ENCODE data around the gene OXCT2. TPM values are rescaled to one million over a fixed set of nuclear protein-coding genes. Genes with fewer than 3 reads are reported as not detected.

Gene OXCT2
- total RNA-seq, 1 donor from 2014 or later: 0.36 TPM

- TF ChIP-seq CTCF (IDR thresholded peaks at IDR 0.05; ENCODE audit: unreplicated experiment): no peak
- no peak overlapping the region for H3K4me3 Mint-ChIP-seq (ENCODE audit: unreplicated experiment)
- H3K4me1 Mint-ChIP-seq (ENCODE audit: unreplicated experiment): no peaks in the 10 kb centered on the region
- peaks cover 2% of the 10 kb centered on the region for H3K27me3 Mint-ChIP-seq (ENCODE audit: unreplicated experiment)
- H3K27ac Mint-ChIP-seq (ENCODE audit: unreplicated experiment): no peak overlapping the region
- no peak for DNase-seq (ENCODE audit: low spot score)
- peaks cover 11% of the 10 kb centered on the region for H3K36me3 Mint-ChIP-seq (ENCODE audit: low read depth, unreplicated experiment)
- no peaks in the 10 kb centered on the region for H3K9me3 Mint-ChIP-seq (ENCODE audit: unreplicated experiment)
These were observed 8.3 kb downstream of the OXCT2 start for GRCh38 chr1:39762550-39763540.

- no peak overlapping the region for H3K27ac Mint-ChIP-seq (ENCODE audit: unreplicated experiment)
- no peak for DNase-seq (ENCODE audit: low spot score)
- H3K9me3 Mint-ChIP-seq (ENCODE audit: unreplicated experiment): no peaks in the 10 kb centered on the region
- H3K27me3 Mint-ChIP-seq (ENCODE audit: unreplicated experiment): peaks cover 2% of the 10 kb centered on the region
- no peak for TF ChIP-seq CTCF (IDR thresholded peaks at IDR 0.05; ENCODE audit: unreplicated experiment)
- no peak overlapping the region for H3K4me3 Mint-ChIP-seq (ENCODE audit: unreplicated experiment)
- H3K4me1 Mint-ChIP-seq (ENCODE audit: unreplicated experiment): no peaks in the 10 kb centered on the region
- peaks cover 17% of the 10 kb centered on the region for H3K36me3 Mint-ChIP-seq (ENCODE audit: low read depth, unreplicated experiment)
These were observed 9.4 kb downstream of the OXCT2 start for GRCh38 chr1:39761557-39762260.

- TF ChIP-seq CTCF (IDR thresholded peaks at IDR 0.05; ENCODE audit: unreplicated experiment): no peak
- H3K36me3 Mint-ChIP-seq (ENCODE audit: low read depth, unreplicated experiment): peaks cover 21% of the 10 kb centered on the region
- H3K27ac Mint-ChIP-seq (ENCODE audit: unreplicated experiment): no peak overlapping the region
- H3K4me3 Mint-ChIP-seq (ENCODE audit: unreplicated experiment): no peak overlapping the region
- no peaks in the 10 kb centered on the region for H3K9me3 Mint-ChIP-seq (ENCODE audit: unreplicated experiment)
- DNase-seq (ENCODE audit: low spot score): no peak
- H3K4me1 Mint-ChIP-seq (ENCODE audit: unreplicated experiment): no peaks in the 10 kb centered on the region
- peaks cover 2% of the 10 kb centered on the region for H3K27me3 Mint-ChIP-seq (ENCODE audit: unreplicated experiment)
These were observed 10.1 kb downstream of the OXCT2 start for GRCh38 chr1:39761016-39761415.

- Mint-ChIP-seq H3K4me1 (ENCODE audit: unreplicated experiment) (no peaks in the 10 kb centered on the region), H3K36me3 (ENCODE audit: low read depth, unreplicated experiment) (peaks cover 21% of the 10 kb centered on the region), H3K27ac (ENCODE audit: unreplicated experiment) (no peak overlapping the region), H3K9me3 (ENCODE audit: unreplicated experiment) (no peaks in the 10 kb centered on the region), H3K4me3 (ENCODE audit: unreplicated experiment) (no peak overlapping the region), H3K27me3 (ENCODE audit: unreplicated experiment) (peaks cover 2% of the 10 kb centered on the region)
- no peak for TF ChIP-seq CTCF (IDR thresholded peaks at IDR 0.05; ENCODE audit: unreplicated experiment)
- DNase-seq (ENCODE audit: low spot score): no peak
These were observed 10.8 kb downstream of the OXCT2 start for GRCh38 chr1:39760074-39761008.
